Stimulated activated CD8-positive, alpha-beta memory T cell treated with anti-CD3 and anti-CD28 coated beads, Interleukin-4, amount 100 ng/mL, for 48 hours (primary cell): Measurements from ENCODE around the gene CNNM2.
"Not testable (repeated sequence)": the region's sequence is repeated elsewhere in the genome, so short reads cannot be mapped to it uniquely, and the experiment has no call there.

ENCODE experiments used
- DNase-seq: peaks from one replicate; pipeline ENCODE4 v3.0.0-alpha.2; 2020

Gene CNNM2

GRCh38 chr10:103042129-103042528 is 124.0 kb downstream of the CNNM2 start:
- no peak for DNase-seq

- DNase-seq = no peak
These were observed 124.8 kb downstream of the CNNM2 start for GRCh38 chr10:103042908-103043307.

- DNase-seq = no peak
These were observed 126.9 kb downstream of the CNNM2 start for GRCh38 chr10:103044942-103045489.

- DNase-seq = no peak
These were observed 127.9 kb downstream of the CNNM2 start for GRCh38 chr10:103045961-103046360.

- no peak for DNase-seq
These were observed 129.3 kb downstream of the CNNM2 start for GRCh38 chr10:103047381-103047780.

GRCh38 chr10:103049237-103049636 is 131.1 kb downstream of the CNNM2 start:
- DNase-seq = no peak

- DNase-seq = peak; percentile 61
These were observed 135.8 kb downstream of the CNNM2 start for GRCh38 chr10:103053659-103054581.

- no peak for DNase-seq
These were observed 136.5 kb downstream of the CNNM2 start for GRCh38 chr10:103054621-103055020.

- no peak for DNase-seq
These were observed 137.0 kb downstream of the CNNM2 start for GRCh38 chr10:103055105-103055504.

- no peak for DNase-seq
These were observed 139.9 kb downstream of the CNNM2 start for GRCh38 chr10:103058034-103058433.

- DNase-seq = no peak
These were observed 142.5 kb downstream of the CNNM2 start for GRCh38 chr10:103060575-103060974.

GRCh38 chr10:103062854-103063590 is 144.9 kb downstream of the CNNM2 start:
- DNase-seq = no peak

GRCh38 chr10:103064956-103065355 is 146.9 kb downstream of the CNNM2 start:
- no peak for DNase-seq

GRCh38 chr10:103066141-103067098 is 148.3 kb downstream of the CNNM2 start:
- DNase-seq = no peak

GRCh38 chr10:103067099-103067477 is 149.0 kb downstream of the CNNM2 start:
- DNase-seq = not testable (repeated sequence)

- DNase-seq = no peak
These were observed 149.4 kb downstream of the CNNM2 start for GRCh38 chr10:103067484-103067883.

- DNase-seq = no peak
These were observed 149.9 kb downstream of the CNNM2 start for GRCh38 chr10:103067956-103068355.

GRCh38 chr10:103069453-103070331 is 151.6 kb downstream of the CNNM2 start:
- peak; percentile 81 for DNase-seq

GRCh38 chr10:103072276-103072675 is 154.2 kb downstream of the CNNM2 start:
- no peak for DNase-seq

- no peak for DNase-seq
These were observed 154.8 kb downstream of the CNNM2 start for GRCh38 chr10:103072891-103073290.

GRCh38 chr10:103077020-103077419 is 158.9 kb downstream of the CNNM2 start:
- DNase-seq = no peak
